OCI-LY7 (cell line): Measurements from ENCODE around the gene KCNG3. TPM values are rescaled to one million over a fixed set of nuclear protein-coding genes. Genes with fewer than 3 reads are reported as not detected.

Experiments used
- BruUV-seq: library from RNA; stranded (reverse); fragments of 400-500 nt; replicated peaks from 2 replicates; lab custom pipeline; 2021; lab: Mats Ljungman, UMichigan
- CTCF ChIA-PET: fragments of 300-600 bp; sonication (Branson Sonifier 250); formaldehyde crosslinking; loops from one replicate; lab custom pipeline; 2022; ENCODE audit warnings: antibody characterized with exemption; ENCODE audit not compliant: unreplicated experiment; lab: Charles Lee
- POLR2A ChIA-PET: fragments of 300-600 bp; sonication (Branson Sonifier 250); formaldehyde crosslinking; loops from one replicate; lab custom pipeline; 2022; ENCODE audit warnings: antibody characterized with exemption; lab: Charles Lee
- DNase-seq: peaks from one replicate; pipeline ENCODE4 v3.0.0-alpha.2; 2015; ENCODE audit warnings: low spot score
- H2AFZ ChIP-seq: fragments of 200-600 bp; sonication (generic), shearing (Covaris generic); 2 replicates; pipeline ENCODE4 v1.6.1; 2014; ENCODE audit warnings: mild to moderate bottlenecking, antibody characterized with exemption, low read length, moderate library complexity
- H3K27ac ChIP-seq: fragments of 200-600 bp; sonication (generic); 2 replicates; pipeline ENCODE4 v1.5.1; 2014; ENCODE audit warnings: mixed run types, low read depth, mild to moderate bottlenecking, moderate library complexity, low read length, inconsistent platforms; ENCODE audit not compliant: poor library complexity, severe bottlenecking
- H3K36me3 ChIP-seq: fragments of 200-600 bp; sonication (generic); 2 replicates; pipeline ENCODE4 v1.6.1; 2014; ENCODE audit warnings: mild to moderate bottlenecking, antibody characterized with exemption, low read length, moderate library complexity, mixed read lengths; ENCODE audit not compliant: insufficient read depth
- H3K4me1 ChIP-seq: fragments of 200-600 bp; sonication (generic); 2 replicates; pipeline ENCODE4 v1.5.1; 2014; ENCODE audit warnings: mild to moderate bottlenecking, low read length; ENCODE audit not compliant: insufficient read depth, poor library complexity, severe bottlenecking
- H3K4me2 ChIP-seq: fragments of 200-600 bp; sonication (generic); 2 replicates; pipeline ENCODE4 v1.6.1; 2014; ENCODE audit warnings: mild to moderate bottlenecking, low read length
- H3K4me3 ChIP-seq: fragments of 200-600 bp; sonication (generic); 2 replicates; pipeline ENCODE4 v1.5.1; 2014; ENCODE audit warnings: mild to moderate bottlenecking, low read depth, low read length; ENCODE audit not compliant: poor library complexity, severe bottlenecking
- H3K79me2 ChIP-seq: fragments of 200-600 bp; sonication (generic); 2 replicates; pipeline ENCODE4 v1.6.1; 2016; ENCODE audit warnings: low read depth, mild to moderate bottlenecking, low read length, moderate library complexity, mixed read lengths; ENCODE audit not compliant: insufficient read depth
- H3K9me2 ChIP-seq: fragments of 200-600 bp; sonication (generic); 2 replicates; pipeline ENCODE4 v1.6.1; 2016; ENCODE audit warnings: mild to moderate bottlenecking, low read length, mixed read lengths; ENCODE audit not compliant: insufficient read depth
- H3K9me3 ChIP-seq: fragments of 200-600 bp; sonication (generic); 2 replicates; pipeline ENCODE4 v1.6.1; 2014; ENCODE audit warnings: mild to moderate bottlenecking, mixed run types, low read length, mixed read lengths
- H4K20me1 ChIP-seq: fragments of 200-600 bp; sonication (generic); 2 replicates; pipeline ENCODE4 v1.6.1; 2014; ENCODE audit warnings: mild to moderate bottlenecking, antibody characterized with exemption, low read length, moderate library complexity, mixed read lengths; ENCODE audit not compliant: insufficient read depth
- CTCF ChIP-seq: fragments of 200-600 bp; sonication (generic); conservative IDR thresholded peaks from 2 replicates; pipeline ENCODE4 v1.5.1; 2014; ENCODE audit warnings: mild to moderate bottlenecking, antibody characterized with exemption, low read length, moderate library complexity, mixed read lengths
- EZH2phosphoT487 ChIP-seq: fragments of 200-600 bp; sonication (generic); IDR thresholded peaks from 2 replicates; pipeline ENCODE4 v1.6.1; 2018; ENCODE audit warnings: low read depth, borderline replicate concordance, mild to moderate bottlenecking, mixed run types, antibody characterized with exemption, low read length, moderate library complexity, mixed read lengths
- intact Hi-C: fragments of 100-400 bp; cut with micrococcal nuclease; formaldehyde crosslinking; loops from one replicate; pipeline ENCODE4 v1.10.0; 2022; ENCODE audit not compliant: unreplicated experiment
- total RNA-seq, 2 experiments: library from RNA; depleted of rRNA in 1 of 2; stranded (reverse); fragments of >200 nt in 1 of 2; shearing (Covaris generic) in 1 of 2; gene quantifications; 2 replicates each; pipeline ENCODE4 v1.2.3, GENCODE V29; 2014 to 2022

The KCNG3 gene
- total RNA-seq, 2 experiments from 2014 or later, result 0.08 to 0.19 TPM

GRCh38 chr2:42410742-42411514 lies 82.9 kb downstream of the KCNG3 start:
- Histone ChIP-seq H2AFZ (no peak overlapping the region), H3K4me2 (no peak overlapping the region), H3K79me2 (no peaks in the 10 kb centered on the region), H3K9me2 (no peaks in the 10 kb centered on the region), H3K4me1 (no peaks in the 10 kb centered on the region), H3K36me3 (no peaks in the 10 kb centered on the region), H3K27ac (no peak overlapping the region), H3K4me3 (no peak overlapping the region), H3K9me3 (peaks cover 30% of the 10 kb centered on the region), H4K20me1 (no peaks in the 10 kb centered on the region)
- no TSS peak for BruUV-seq
- no peak for TF ChIP-seq EZH2phosphoT487
- TF ChIP-seq CTCF, result no peak
- DNase-seq, result no peak
- intact Hi-C loops, result no loop called here
- CTCF ChIA-PET, result no interaction called here
- POLR2A ChIA-PET, result interaction anchor here (0.6 to 0.8 kb wide), 3 partner anchors 8 to 47 kb away, joined by 3 read pairs; no protein-coding TSS in a partner anchor

DNA sequence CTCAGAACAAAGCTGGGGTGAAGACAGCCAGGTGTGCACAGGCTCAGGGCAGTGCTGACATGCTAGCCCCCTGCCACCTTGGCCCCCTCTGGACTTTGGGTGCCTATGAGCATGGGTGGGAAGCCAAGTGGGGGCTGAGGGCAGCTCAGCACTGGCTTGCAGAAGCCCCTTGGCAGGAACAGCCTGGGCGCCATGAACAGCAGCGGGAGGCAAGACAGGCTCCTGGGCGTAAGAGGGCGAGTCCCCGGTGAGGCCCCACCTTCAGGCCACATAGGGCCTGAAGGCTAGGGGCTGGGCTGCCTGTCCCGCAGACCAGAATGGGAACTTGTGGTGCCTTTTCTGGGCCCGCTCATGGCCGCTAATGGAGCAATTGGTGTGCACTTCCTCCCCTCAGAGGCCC lies 85.8 kb downstream of the KCNG3 start:
- Histone ChIP-seq H3K9me3 (0 out of 2 replicates have a peak, but pooled peaks cover under 1% of the 10 kb centered on the region), H3K79me2 (no peaks in the 10 kb centered on the region), H3K4me2 (no peak overlapping the region), H3K9me2 (no peaks in the 10 kb centered on the region), H2AFZ (no peak overlapping the region), H3K27ac (no peak overlapping the region), H4K20me1 (no peaks in the 10 kb centered on the region), H3K4me1 (no peaks in the 10 kb centered on the region), H3K36me3 (no peaks in the 10 kb centered on the region), H3K4me3 (no peak overlapping the region)
- ChIA-PET POLR2A (no interaction called here), CTCF (no interaction called here)
- intact Hi-C loops, result no loop called here
- TF ChIP-seq CTCF (no peak), EZH2phosphoT487 (no peak)
- BruUV-seq, result no TSS peak
- DNase-seq, result no peak

DNA sequence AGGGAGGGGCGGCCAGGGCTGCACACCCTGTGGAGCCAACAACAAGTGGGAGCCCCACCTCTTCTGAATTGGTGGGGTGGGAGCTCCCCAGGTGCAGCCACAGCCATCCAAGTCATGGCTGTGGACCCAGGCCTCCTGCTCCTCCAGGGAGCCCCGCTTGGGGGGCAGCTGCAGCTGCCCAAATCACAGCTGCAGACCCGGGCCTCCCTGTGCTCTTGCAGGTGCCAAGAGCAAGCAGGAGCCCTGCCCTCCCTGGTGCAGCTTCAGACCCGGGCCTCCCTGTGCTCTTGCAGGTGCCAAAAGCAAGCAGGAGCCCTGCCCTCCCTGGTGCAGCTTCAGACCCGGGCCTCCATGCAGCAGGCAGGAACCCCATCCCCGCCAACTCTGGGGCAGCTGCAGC lies 86.3 kb downstream of the KCNG3 start:
- Histone ChIP-seq H3K9me2 (no peaks in the 10 kb centered on the region), H4K20me1 (no peaks in the 10 kb centered on the region), H3K4me2 (no peak overlapping the region), H3K27ac (no peak overlapping the region), H3K4me1 (no peaks in the 10 kb centered on the region), H3K36me3 (no peaks in the 10 kb centered on the region), H3K9me3 (no peaks in the 10 kb centered on the region), H3K79me2 (no peaks in the 10 kb centered on the region), H2AFZ (no peak overlapping the region), H3K4me3 (no peak overlapping the region)
- intact Hi-C loops, result no loop called here
- no peak for DNase-seq
- ChIA-PET CTCF (no interaction called here), POLR2A (interaction anchor here (0.7 kb wide), 1 partner anchor 352 kb away, joined by 4 read pairs; no protein-coding TSS in a partner anchor)
- no TSS peak for BruUV-seq
- TF ChIP-seq CTCF (no peak), EZH2phosphoT487 (no peak)
